Psoas muscle (tissue), 8 donors: Measurements from ENCODE around the gene UBE2E2. TPM values are rescaled to one million over a fixed set of nuclear protein-coding genes. Genes with fewer than 3 reads are reported as not detected.
A peak's percentile ranks its signal among the peaks of the same experiment; 100 is the strongest.

Source experiments
- ATAC-seq, 4 donors: fragments of 200-7000 bp; cut with Tn5 transposase; one replicate each; pipeline ENCODE4 v1.9.1; 2020; ENCODE audit warnings: moderate library complexity in 3 of 4, mild to moderate bottlenecking in 2 of 4
- DNase-seq, 2 donors: peaks; one replicate each; pipeline ENCODE4 v3.0.0-alpha.2; 2020
- H3K27ac ChIP-seq: fragments of 200-600 bp; one replicate; pipeline ENCODE4 v1.8.0; 2022
- H3K27me3 ChIP-seq, 3 donors: fragments of 200-600 bp in 1 of 3; one replicate each; pipeline versions ENCODE4 v1.6.1 to v1.8.0; 2013 to 2022; ENCODE audit warnings: low read length in 2 of 3, mild to moderate bottlenecking in 2 of 3, moderate library complexity in 1 of 3; ENCODE audit not compliant: insufficient read depth in 3 of 3
- H3K36me3 ChIP-seq, 2 donors: fragments of 200-600 bp in 1 of 2; one replicate each; pipeline versions ENCODE4 v1.6.1 to v1.8.0; 2013 to 2022; ENCODE audit warnings: low read depth in 1 of 2, mild to moderate bottlenecking in 1 of 2, moderate library complexity in 1 of 2; ENCODE audit not compliant: insufficient read depth in 1 of 2
- H3K4me1 ChIP-seq: fragments of 200-600 bp; one replicate; pipeline ENCODE4 v1.8.0; 2022
- H3K4me3 ChIP-seq: fragments of 200-600 bp; one replicate; pipeline ENCODE4 v1.8.0; 2022; ENCODE audit warnings: mild to moderate bottlenecking
- H3K9me3 ChIP-seq: fragments of 200-600 bp; one replicate; pipeline ENCODE4 v1.8.0; 2022
- WGBS, 3 donors: extraction: QIAGEN DNeasy Blood & Tissue Kit; methylation state at CpG; one replicate each; pipeline versions ENCODE4 v1.1.6 to v1.1.7; 2013; 5-methylcytosine and 5-hydroxymethylcytosine counted together
- intact Hi-C, 2 donors: fragments of 100-400 bp; cut with DNase I; formaldehyde crosslinking; loops; one replicate each; pipeline versions ENCODE4 v1.11.0 to v1.14.2; 2022
- polyA plus RNA-seq, 3 donors: library from polyadenylated mRNA; stranded (reverse); fragments of 200-250 nt; gene quantifications; one replicate each; pipeline ENCODE4 v1.2.3, GENCODE V29; 2013
- total RNA-seq, 4 donors: library from RNA; stranded (reverse); fragmentation: NEBNext Ultra II Directional in 2 of 4; extraction: Animal tissue kit (Norgen Biotek cat#: 25700) in 2 of 4; gene quantifications; one replicate each; pipeline versions ENCODE4 v1.2.1 to v1.2.4, GENCODE V29; 2021 to 2023
- TF ChIP-seq, protein P1 (sequence below): fragments of 200-600 bp; IDR thresholded peaks from one replicate; pipeline ENCODE4 v1.8.0; 2022; ENCODE audit warnings: antibody characterized with exemption
- donor health status: healthy with polysubstance abuse.
- donor health status: DM: no; HTN: no; CAD: no; lungs with moderate emphysema.
- donor health status: Bipolar disorder and iron deficiency.
- donor health status: healthy.
- donor health status: DM: yes; HTN: yes; CAD: no.
- donor health status: DM: no; HTN: no; CAD: no.
- donor health status: DM: no; HTN: no; CAD: no.
- donor health status: DM: yes; HTN: yes; CAD: no.

The UBE2E2 gene
- total and polyA plus RNA-seq, 7 donors = 12.9 to 38.2 (median 34.0) TPM

GRCh38 chr3:23166276-23166675 is 36.9 kb upstream of the UBE2E2 start:
- no peak for DNase-seq
- H3K9me3 ChIP-seq = no peaks in the 10 kb centered on the region
- intact Hi-C loops = no loop called here
- no peaks in the 10 kb centered on the region for H3K27me3 ChIP-seq
- TF ChIP-seq, protein P1, sequence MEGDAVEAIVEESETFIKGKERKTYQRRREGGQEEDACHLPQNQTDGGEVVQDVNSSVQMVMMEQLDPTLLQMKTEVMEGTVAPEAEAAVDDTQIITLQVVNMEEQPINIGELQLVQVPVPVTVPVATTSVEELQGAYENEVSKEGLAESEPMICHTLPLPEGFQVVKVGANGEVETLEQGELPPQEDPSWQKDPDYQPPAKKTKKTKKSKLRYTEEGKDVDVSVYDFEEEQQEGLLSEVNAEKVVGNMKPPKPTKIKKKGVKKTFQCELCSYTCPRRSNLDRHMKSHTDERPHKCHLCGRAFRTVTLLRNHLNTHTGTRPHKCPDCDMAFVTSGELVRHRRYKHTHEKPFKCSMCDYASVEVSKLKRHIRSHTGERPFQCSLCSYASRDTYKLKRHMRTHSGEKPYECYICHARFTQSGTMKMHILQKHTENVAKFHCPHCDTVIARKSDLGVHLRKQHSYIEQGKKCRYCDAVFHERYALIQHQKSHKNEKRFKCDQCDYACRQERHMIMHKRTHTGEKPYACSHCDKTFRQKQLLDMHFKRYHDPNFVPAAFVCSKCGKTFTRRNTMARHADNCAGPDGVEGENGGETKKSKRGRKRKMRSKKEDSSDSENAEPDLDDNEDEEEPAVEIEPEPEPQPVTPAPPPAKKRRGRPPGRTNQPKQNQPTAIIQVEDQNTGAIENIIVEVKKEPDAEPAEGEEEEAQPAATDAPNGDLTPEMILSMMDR = no peak
- 26 to 42% (median 27%) methylated on average over 3 of the region's 3 CpGs for WGBS, 3 donors
- no peak overlapping the region for H3K4me3 ChIP-seq
- peak in 3 of 4 donors; percentile 15 to 31 (median 19) for ATAC-seq
- H3K4me1 ChIP-seq = peaks cover 12% of the 10 kb centered on the region
- H3K27ac ChIP-seq = peak overlapping the region; percentile 1
- H3K36me3 ChIP-seq = no peaks in the 10 kb centered on the region

DNA sequence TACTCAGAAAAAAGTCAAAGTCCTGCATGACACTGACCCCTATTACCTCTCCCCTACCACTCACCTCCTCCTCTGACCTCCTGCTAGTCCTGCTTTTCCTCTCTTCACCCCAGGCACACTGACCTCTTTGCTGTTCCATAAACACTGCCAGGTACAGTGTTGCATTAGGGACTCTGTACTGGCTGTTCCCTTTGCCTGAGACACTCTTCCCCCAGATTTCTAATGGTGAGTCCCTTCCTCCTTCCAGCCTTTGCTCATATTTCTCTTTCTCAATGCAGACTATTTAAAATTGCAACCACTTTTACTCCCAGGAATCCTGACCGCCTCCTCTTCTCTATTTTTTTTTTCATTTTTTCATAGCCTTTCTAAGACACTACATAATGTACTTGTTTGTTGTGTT is 36.3 kb upstream of the UBE2E2 start:
- Histone ChIP-seq H3K9me3 (no peaks in the 10 kb centered on the region), H3K4me1 (peaks cover 11% of the 10 kb centered on the region), H3K27me3 (no peaks in the 10 kb centered on the region), H3K27ac (no peak overlapping the region), H3K36me3 (no peaks in the 10 kb centered on the region), H3K4me3 (no peak overlapping the region)
- intact Hi-C loops = no loop called here
- no peak for DNase-seq
- TF ChIP-seq, protein P1 = no peak
- WGBS, 3 donors = 86 to 96% (median 88%) methylated on average over 1 of the region's 1 CpG
- ATAC-seq = no peak

- no peaks in the 10 kb centered on the region for H3K9me3 ChIP-seq
- H3K4me3 ChIP-seq = no peak overlapping the region
- H3K36me3 ChIP-seq = no peaks in the 10 kb centered on the region
- intact Hi-C loops = no loop called here
- ATAC-seq (no peak), DNase-seq (no peak)
- WGBS, 3 donors = 67 to 80% (median 78%) methylated on average over 5 of the region's 5 CpGs
- no peaks in the 10 kb centered on the region for H3K27me3 ChIP-seq
- peaks cover 7% of the 10 kb centered on the region for H3K4me1 ChIP-seq
- TF ChIP-seq, protein P1 = no peak
- no peak overlapping the region for H3K27ac ChIP-seq
Observed at GRCh38 chr3:23169551-23169950, 33.6 kb upstream of the UBE2E2 start.

DNA sequence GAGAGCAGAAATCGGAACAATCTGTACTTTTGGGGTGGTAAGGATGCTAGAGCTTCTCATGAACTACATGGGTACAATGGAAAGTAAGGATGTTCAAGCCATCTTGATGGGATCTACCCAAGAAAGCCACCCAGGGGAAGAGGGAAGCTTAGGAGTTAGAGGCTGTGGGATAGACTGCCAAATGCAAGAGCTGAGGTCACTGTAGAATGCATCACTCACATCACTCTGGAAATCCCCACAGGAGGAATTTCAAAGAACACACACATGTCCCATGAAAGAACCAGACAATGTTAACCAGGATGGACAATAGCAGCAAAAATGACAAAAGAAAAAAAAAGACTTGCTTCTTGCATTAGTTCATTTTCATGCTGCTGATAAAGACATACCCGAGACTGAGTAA is 32.8 kb upstream of the UBE2E2 start:
- ATAC-seq (no peak), DNase-seq (no peak)
- TF ChIP-seq, protein P1 = no peak
- Histone ChIP-seq H3K36me3 (no peaks in the 10 kb centered on the region), H3K9me3 (no peaks in the 10 kb centered on the region), H3K27me3 (no peaks in the 10 kb centered on the region), H3K4me3 (no peak overlapping the region), H3K27ac (no peak overlapping the region), H3K4me1 (peaks cover 7% of the 10 kb centered on the region)
- intact Hi-C loops = no loop called here
- 72 to 89% (median 87%) methylated on average over 2 of the region's 2 CpGs for WGBS, 3 donors

DNA sequence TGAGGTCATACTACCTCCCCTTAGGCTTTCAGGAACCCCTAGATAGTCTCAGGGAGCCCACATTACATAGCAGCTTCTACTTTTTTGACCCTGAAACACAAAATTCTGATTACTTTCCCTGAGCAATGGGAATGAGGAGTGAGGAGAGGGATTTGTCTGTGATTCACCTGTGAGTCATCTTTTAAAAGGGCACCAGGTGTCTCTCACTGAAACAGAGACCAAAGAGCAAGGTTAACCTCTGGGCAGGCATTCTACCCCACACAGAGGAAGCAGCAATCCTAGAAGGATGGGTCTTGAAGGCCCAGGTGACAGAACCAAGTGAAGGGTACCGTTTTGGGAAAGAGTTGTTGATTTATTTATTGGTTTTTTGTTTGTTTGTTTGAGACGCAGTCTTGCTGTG is 31.1 kb upstream of the UBE2E2 start:
- H3K9me3 ChIP-seq = no peaks in the 10 kb centered on the region
- TF ChIP-seq, protein P1 = no peak
- no peak overlapping the region for H3K4me3 ChIP-seq
- intact Hi-C loops = no loop called here
- ATAC-seq (no peak), DNase-seq (no peak)
- H3K36me3 ChIP-seq = no peaks in the 10 kb centered on the region
- no peaks in the 10 kb centered on the region for H3K4me1 ChIP-seq
- no peak overlapping the region for H3K27ac ChIP-seq
- 86 to 98% (median 88%) methylated on average over 2 of the region's 2 CpGs for WGBS, 3 donors
- no peaks in the 10 kb centered on the region for H3K27me3 ChIP-seq
